Panc1 (cell line): ENCODE data around the gene BTBD9.

Experiments used
- CTCF ChIP-seq: fragments of 450-650 bp; IDR thresholded peaks from 2 replicates; pipeline ENCODE4 v1.5.1; 2017; ENCODE audit warnings: mild to moderate bottlenecking
- POLR2AphosphoS5 ChIP-seq: IDR thresholded peaks from 2 replicates; pipeline ENCODE4 v1.6.1; 2012; ENCODE audit warnings: mild to moderate bottlenecking, low read depth, low read length, moderate library complexity

- TF ChIP-seq CTCF (no peak), POLR2AphosphoS5 (no peak)
Observed at GRCh38 chr6:38366234-38366633, 273.5 kb downstream of the BTBD9 start.
